ENCODE data around the gene ASCL5. TPM values are rescaled to one million over a fixed set of nuclear protein-coding genes. Genes with fewer than 3 reads are reported as not detected.

The ASCL5 gene
- total RNA-seq, 1 donor from 2014 or later: not detected

DNA sequence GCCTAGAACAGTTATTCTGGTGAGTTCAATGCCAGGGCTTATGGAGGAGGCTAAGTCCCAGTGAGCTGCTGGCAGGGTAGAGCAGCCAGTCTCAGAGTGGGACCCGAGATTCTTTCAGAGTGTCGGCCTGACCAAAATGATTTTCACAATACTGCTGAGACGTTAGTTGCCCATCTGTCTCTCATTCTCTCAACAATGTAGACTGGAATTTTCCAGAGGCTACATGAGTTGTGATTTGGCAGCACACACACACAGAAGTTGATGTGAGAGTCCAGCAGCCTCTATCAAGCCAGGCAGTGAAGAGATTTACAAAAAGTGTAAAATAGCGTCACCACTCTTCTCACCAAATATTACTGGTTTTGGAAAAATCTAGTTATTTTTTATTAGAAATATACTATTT lies 36.4 kb downstream of the ASCL5 start:
- Mint-ChIP-seq H3K36me3 (ENCODE audit: low read depth) (no peaks in the 10 kb centered on the region), H3K27me3 (ENCODE audit: low read depth) (no peaks in the 10 kb centered on the region), H3K4me3 (ENCODE audit: unreplicated experiment) (no peak overlapping the region), H3K27ac (ENCODE audit: unreplicated experiment) (peak overlapping the region; percentile 71), H3K4me1 (ENCODE audit: low read depth) (peaks cover 29% of the 10 kb centered on the region), H3K9me3 (ENCODE audit: low read depth) (no peaks in the 10 kb centered on the region)
- no peak for TF ChIP-seq CTCF (IDR thresholded peaks at IDR 0.05)
- DNase-seq (ENCODE audit: low spot score): no peak

GRCh38 chr1:201089596-201089995 lies 37.4 kb downstream of the ASCL5 start:
- DNase-seq (ENCODE audit: low spot score): no peak
- Mint-ChIP-seq H3K36me3 (ENCODE audit: low read depth) (no peaks in the 10 kb centered on the region), H3K27ac (ENCODE audit: unreplicated experiment) (no peak overlapping the region), H3K27me3 (ENCODE audit: low read depth) (peaks cover 2% of the 10 kb centered on the region), H3K4me1 (ENCODE audit: low read depth) (peaks cover 26% of the 10 kb centered on the region), H3K4me3 (ENCODE audit: unreplicated experiment) (no peak overlapping the region), H3K9me3 (ENCODE audit: low read depth) (no peaks in the 10 kb centered on the region)
- no peak for TF ChIP-seq CTCF (IDR thresholded peaks at IDR 0.05)

DNA sequence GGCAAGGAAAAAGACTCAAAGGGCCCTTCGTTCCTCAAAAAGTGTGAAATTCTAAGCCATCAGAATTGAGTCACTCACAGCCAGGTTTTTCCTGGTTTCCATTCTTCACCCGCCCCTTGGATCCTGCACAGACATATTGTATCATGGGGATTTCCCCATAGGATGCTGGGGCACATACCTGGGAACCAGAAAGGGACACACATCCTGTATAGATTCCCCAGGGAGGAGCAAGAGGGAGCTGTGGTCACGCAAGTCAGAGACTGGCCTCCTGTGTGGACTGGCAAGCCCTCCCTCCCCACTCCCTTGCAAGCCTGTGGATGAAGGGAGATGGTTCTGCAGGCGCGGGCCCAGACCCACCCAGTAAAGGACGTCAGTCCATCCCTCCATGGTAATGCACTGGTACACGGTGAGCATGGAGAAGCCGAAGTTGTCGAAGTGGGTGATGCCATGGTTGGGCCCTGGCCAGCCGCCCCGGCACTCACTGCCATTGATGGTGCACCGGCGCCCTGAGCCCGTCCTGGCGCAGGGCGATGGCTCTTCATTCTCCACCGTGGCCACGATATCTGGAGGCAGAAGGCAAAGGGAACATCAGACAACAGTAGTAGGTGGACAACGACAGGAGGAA lies 38.0 kb downstream of the ASCL5 start:
- no peak for DNase-seq (ENCODE audit: low spot score)
- no peak for TF ChIP-seq CTCF (IDR thresholded peaks at IDR 0.05)
- H3K4me3 Mint-ChIP-seq (ENCODE audit: unreplicated experiment): no peak overlapping the region
- no peaks in the 10 kb centered on the region for H3K36me3 Mint-ChIP-seq (ENCODE audit: low read depth)
- H3K4me1 Mint-ChIP-seq (ENCODE audit: low read depth): peaks cover 25% of the 10 kb centered on the region
- no peaks in the 10 kb centered on the region for H3K9me3 Mint-ChIP-seq (ENCODE audit: low read depth)
- H3K27me3 Mint-ChIP-seq (ENCODE audit: low read depth): peaks cover 7% of the 10 kb centered on the region
- no peak overlapping the region for H3K27ac Mint-ChIP-seq (ENCODE audit: unreplicated experiment)

DNA sequence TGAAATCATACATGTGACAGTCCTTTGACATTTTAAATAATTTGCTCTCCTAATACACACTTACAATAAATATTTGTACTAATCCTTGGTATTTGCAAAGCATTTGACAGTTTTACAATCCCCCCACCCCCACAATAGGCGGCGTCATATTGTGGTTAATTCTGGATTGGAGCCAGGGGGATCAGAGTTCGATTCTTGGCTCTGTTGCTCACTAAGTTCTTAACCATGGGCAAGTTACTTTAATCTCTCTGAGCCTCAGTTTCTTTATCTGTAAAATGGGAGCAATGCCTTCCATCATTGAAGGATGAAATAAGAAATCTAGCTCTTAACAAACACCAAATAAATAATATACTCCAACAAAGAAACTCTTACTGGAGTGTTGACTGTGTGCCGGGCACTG lies 38.6 kb downstream of the ASCL5 start:
- no peak overlapping the region for H3K27ac Mint-ChIP-seq (ENCODE audit: unreplicated experiment)
- H3K4me1 Mint-ChIP-seq (ENCODE audit: low read depth): peaks cover 25% of the 10 kb centered on the region
- H3K36me3 Mint-ChIP-seq (ENCODE audit: low read depth): no peaks in the 10 kb centered on the region
- no peak for DNase-seq (ENCODE audit: low spot score)
- no peak overlapping the region for H3K4me3 Mint-ChIP-seq (ENCODE audit: unreplicated experiment)
- TF ChIP-seq CTCF (IDR thresholded peaks at IDR 0.05): no peak
- no peaks in the 10 kb centered on the region for H3K9me3 Mint-ChIP-seq (ENCODE audit: low read depth)
- H3K27me3 Mint-ChIP-seq (ENCODE audit: low read depth): peaks cover 8% of the 10 kb centered on the region

DNA sequence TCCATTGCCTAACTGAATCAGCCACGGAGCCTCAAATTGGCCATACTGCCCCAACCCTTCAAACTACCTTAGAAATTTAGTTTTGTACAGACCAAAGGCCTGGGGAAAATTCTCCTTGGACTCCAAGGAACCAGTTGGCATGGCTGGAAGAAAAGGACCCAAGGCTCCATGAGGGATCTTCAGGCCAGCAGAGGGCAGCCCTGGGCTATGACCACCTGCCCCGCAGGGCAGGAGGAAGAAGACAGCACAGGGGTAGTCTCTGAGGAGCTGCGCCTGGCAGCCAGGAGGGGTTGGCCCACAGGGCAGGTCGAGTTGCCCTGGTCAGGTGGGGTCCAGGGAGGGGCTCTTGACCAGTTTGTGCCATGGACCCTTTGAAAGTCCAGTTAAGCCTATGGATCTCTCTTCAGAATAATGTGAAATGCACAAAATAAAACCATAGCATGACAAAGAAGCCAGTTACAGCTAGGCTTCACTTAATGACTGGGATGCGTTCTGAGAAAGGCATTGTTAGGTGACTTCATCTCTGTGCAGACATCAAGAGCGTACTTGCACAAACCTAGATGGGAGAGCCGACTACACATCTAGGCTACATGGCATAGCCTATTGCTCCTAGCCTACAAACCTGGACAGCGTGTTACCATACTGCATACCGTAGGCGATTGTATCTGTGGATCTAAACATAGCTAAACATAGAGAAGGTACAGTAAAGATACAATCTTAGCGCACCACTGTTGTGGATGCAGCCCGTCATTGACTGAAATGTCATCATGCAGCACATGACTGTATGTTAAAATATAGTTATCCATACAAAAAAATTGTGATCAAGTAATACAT lies 40.9 kb downstream of the ASCL5 start:
- H3K27ac Mint-ChIP-seq (ENCODE audit: unreplicated experiment): no peak overlapping the region

More for the DNA sequence above, 40.9 kb downstream of the ASCL5 start:
- Mint-ChIP-seq H3K4me1 (ENCODE audit: low read depth) (peaks cover 18% of the 10 kb centered on the region), H3K36me3 (ENCODE audit: low read depth) (no peaks in the 10 kb centered on the region), H3K27me3 (ENCODE audit: low read depth) (peaks cover 13% of the 10 kb centered on the region), H3K4me3 (ENCODE audit: unreplicated experiment) (no peak overlapping the region), H3K9me3 (ENCODE audit: low read depth) (no peaks in the 10 kb centered on the region)
- TF ChIP-seq CTCF (IDR thresholded peaks at IDR 0.05): peak; percentile 77
- DNase-seq (ENCODE audit: low spot score): no peak
